ENCODE data around the gene SPX.

DNA sequence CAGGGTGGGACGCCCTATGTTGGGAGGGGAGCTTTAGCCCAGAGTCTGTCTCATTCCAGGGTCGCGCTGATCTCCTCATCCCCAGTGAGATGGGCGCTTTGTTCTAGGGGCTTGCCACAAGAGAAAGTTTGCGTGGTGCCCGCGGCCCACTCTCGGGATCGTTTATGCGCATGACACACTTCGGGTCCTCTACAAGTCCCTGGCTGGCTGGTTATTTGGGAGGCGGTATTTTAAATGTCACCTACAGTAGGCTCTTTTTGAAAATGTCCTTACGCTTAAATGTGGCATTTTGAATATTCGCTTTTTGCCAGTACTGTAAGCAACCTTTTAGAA lies 24.0 kb upstream of the SPX start:
- no peak for TF ChIP-seq SMC3 (IDR thresholded peaks at IDR 0.05; ENCODE audit: low read depth, low read length)
- TF ChIP-seq, protein P1, sequence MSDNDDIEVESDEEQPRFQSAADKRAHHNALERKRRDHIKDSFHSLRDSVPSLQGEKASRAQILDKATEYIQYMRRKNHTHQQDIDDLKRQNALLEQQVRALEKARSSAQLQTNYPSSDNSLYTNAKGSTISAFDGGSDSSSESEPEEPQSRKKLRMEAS (IDR thresholded peaks at IDR 0.05; ENCODE audit: low read depth): no peak
- no peak for TF ChIP-seq RAD21 (IDR thresholded peaks at IDR 0.05; ENCODE audit: low read length)
- TF ChIP-seq CHD2 (IDR thresholded peaks at IDR 0.05; ENCODE audit: low read length, partially characterized antibody): no peak
- TF ChIP-seq JUND (IDR thresholded peaks at IDR 0.05): no peak
- TF ChIP-seq, protein P2, sequence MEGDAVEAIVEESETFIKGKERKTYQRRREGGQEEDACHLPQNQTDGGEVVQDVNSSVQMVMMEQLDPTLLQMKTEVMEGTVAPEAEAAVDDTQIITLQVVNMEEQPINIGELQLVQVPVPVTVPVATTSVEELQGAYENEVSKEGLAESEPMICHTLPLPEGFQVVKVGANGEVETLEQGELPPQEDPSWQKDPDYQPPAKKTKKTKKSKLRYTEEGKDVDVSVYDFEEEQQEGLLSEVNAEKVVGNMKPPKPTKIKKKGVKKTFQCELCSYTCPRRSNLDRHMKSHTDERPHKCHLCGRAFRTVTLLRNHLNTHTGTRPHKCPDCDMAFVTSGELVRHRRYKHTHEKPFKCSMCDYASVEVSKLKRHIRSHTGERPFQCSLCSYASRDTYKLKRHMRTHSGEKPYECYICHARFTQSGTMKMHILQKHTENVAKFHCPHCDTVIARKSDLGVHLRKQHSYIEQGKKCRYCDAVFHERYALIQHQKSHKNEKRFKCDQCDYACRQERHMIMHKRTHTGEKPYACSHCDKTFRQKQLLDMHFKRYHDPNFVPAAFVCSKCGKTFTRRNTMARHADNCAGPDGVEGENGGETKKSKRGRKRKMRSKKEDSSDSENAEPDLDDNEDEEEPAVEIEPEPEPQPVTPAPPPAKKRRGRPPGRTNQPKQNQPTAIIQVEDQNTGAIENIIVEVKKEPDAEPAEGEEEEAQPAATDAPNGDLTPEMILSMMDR (IDR thresholded peaks at IDR 0.05): no peak
- TF ChIP-seq, protein P3, sequence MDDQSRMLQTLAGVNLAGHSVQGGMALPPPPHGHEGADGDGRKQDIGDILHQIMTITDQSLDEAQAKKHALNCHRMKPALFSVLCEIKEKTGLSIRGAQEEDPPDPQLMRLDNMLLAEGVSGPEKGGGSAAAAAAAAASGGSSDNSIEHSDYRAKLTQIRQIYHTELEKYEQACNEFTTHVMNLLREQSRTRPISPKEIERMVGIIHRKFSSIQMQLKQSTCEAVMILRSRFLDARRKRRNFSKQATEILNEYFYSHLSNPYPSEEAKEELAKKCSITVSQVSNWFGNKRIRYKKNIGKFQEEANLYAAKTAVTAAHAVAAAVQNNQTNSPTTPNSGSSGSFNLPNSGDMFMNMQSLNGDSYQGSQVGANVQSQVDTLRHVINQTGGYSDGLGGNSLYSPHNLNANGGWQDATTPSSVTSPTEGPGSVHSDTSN (IDR thresholded peaks at IDR 0.05): no peak
- TF ChIP-seq TAF1 (IDR thresholded peaks at IDR 0.05; ENCODE audit: borderline replicate concordance, low read depth, low read length): no peak
- no peak for TF ChIP-seq FOXJ3 (CRISPR knock-in tag; IDR thresholded peaks at IDR 0.05)
- no peak for TF ChIP-seq POLR2AphosphoS5 (IDR thresholded peaks at IDR 0.05; ENCODE audit: low read depth, low read length)

All from SK-N-SH (cell line).